ENCODE results near the gene TRAPPC12. TPM values are rescaled to one million over a fixed set of nuclear protein-coding genes. Genes with fewer than 3 reads are reported as not detected.

The TRAPPC12 gene
- total RNA-seq, 3 donors from 2014 or later (not counting 1 experiment from before 2014, with no cell fraction given): 65.1 to 92.6 (median 86.7) TPM

DNA sequence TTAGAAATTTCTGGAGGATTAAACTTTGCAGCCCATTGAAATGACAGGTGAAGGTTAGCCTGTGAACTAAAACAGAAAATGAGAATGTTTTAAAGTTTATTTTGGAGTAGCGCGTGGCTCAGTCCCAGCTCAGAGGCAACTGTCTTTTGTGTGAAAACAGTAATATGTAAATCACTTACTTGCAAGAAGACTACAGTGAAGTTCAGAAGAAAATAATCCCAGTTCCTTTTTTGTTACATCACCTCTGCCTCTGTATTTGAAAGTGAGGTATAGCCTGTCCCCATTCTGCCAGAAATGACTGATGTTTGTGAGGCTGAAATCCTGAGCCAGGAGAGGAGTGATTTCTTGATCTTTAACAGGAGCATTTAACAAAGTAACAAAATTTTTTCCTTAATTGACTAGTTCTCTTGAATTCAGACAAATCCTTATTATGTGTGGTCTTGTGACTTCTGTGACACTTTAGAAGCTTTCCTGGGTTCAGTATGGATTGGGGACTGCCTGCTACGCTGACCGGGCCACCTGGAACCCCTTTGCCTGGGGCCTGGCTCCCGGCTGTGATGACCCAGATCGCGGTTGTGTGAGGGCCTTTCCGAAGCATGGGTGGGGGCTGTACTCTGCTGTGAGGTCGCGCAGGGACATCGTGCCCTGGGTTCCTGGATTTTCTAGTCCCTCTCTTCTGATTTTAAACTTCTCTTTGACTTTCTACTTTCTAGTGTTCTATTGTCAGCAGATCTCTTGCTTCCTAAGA lies 24.3 kb downstream of the TRAPPC12 start:
- ATAC-seq (no peak), DNase-seq (no peak)
- Histone ChIP-seq H3K4me1 (ENCODE audit: control insufficient read depth, insufficient read depth, low read length) (no peaks in the 10 kb centered on the region), H3K4me3 (ENCODE audit: low read length) (no peak overlapping the region), H3K27ac (ENCODE audit: low read length) (no peak overlapping the region), H3K36me3 (ENCODE audit: control insufficient read depth, insufficient read depth, low read length) (peaks cover 29% of the 10 kb centered on the region), H3K9me3 (ENCODE audit: control insufficient read depth, insufficient read depth, low read length) (no peaks in the 10 kb centered on the region), H3K27me3 (ENCODE audit: control insufficient read depth, insufficient read depth, low read length) (no peaks in the 10 kb centered on the region)
- Mint-ChIP-seq H3K4me1 (peaks cover 28 to 29% of the 10 kb centered on the region in 2 donors), H3K27me3 (ENCODE audit: low read depth in 2 of 2) (no peaks in the 10 kb centered on the region), H3K9me3 (no peaks in the 10 kb centered on the region), H3K36me3 (no peaks in the 10 kb centered on the region), H3K27ac (no peak overlapping the region), H3K4me3 (no peak overlapping the region)
- TF ChIP-seq, protein P1, sequence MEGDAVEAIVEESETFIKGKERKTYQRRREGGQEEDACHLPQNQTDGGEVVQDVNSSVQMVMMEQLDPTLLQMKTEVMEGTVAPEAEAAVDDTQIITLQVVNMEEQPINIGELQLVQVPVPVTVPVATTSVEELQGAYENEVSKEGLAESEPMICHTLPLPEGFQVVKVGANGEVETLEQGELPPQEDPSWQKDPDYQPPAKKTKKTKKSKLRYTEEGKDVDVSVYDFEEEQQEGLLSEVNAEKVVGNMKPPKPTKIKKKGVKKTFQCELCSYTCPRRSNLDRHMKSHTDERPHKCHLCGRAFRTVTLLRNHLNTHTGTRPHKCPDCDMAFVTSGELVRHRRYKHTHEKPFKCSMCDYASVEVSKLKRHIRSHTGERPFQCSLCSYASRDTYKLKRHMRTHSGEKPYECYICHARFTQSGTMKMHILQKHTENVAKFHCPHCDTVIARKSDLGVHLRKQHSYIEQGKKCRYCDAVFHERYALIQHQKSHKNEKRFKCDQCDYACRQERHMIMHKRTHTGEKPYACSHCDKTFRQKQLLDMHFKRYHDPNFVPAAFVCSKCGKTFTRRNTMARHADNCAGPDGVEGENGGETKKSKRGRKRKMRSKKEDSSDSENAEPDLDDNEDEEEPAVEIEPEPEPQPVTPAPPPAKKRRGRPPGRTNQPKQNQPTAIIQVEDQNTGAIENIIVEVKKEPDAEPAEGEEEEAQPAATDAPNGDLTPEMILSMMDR (IDR thresholded peaks at IDR 0.05): no peak
- 96% methylated on average over 11 of the region's 11 CpGs for WGBS (ENCODE audit: insufficient coverage)
- intact Hi-C loops (cut with micrococcal nuclease): no loop called here

DNA sequence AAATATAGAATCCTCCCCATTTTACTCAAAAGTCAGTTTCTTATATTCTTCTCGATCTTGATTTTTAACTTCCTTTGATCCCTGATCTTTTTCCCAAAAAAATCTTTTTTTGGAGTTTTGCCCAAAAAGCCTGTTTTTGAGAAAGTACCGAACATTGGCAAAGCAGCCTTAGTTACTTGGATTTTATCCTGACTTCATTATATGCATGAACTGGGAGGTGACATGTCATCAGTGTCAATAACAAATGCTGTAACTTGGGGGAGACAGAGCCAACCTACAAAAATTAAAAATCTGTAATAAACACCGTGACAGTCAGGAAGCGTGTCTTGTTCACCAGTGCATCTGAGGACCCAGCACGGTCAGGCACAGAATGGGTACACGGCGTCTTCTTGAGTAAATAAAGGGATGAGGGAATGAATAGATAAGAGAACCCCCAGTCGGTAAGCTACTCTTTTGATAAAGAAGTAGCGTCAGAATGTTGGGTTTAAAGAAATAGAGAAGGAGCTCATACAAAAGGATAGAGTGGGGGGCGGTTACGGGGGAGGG lies 24.9 kb downstream of the TRAPPC12 start:
- Histone ChIP-seq H3K27ac (ENCODE audit: low read length) (no peak overlapping the region), H3K36me3 (ENCODE audit: control insufficient read depth, insufficient read depth, low read length) (peaks cover 29% of the 10 kb centered on the region), H3K9me3 (ENCODE audit: control insufficient read depth, insufficient read depth, low read length) (no peaks in the 10 kb centered on the region), H3K27me3 (ENCODE audit: control insufficient read depth, insufficient read depth, low read length) (no peaks in the 10 kb centered on the region), H3K4me1 (ENCODE audit: control insufficient read depth, insufficient read depth, low read length) (no peaks in the 10 kb centered on the region), H3K4me3 (ENCODE audit: low read length) (no peak overlapping the region)
- Mint-ChIP-seq H3K4me3 (no peak overlapping the region), H3K4me1 (peaks cover 26 to 28% of the 10 kb centered on the region in 2 donors), H3K36me3 (no peaks in the 10 kb centered on the region), H3K27me3 (ENCODE audit: low read depth in 2 of 2) (no peaks in the 10 kb centered on the region), H3K27ac (no peak overlapping the region), H3K9me3 (no peaks in the 10 kb centered on the region)
- TF ChIP-seq, protein P1 (IDR thresholded peaks at IDR 0.05): no peak
- ATAC-seq (no peak), DNase-seq (no peak)
- WGBS (ENCODE audit: insufficient coverage): 97% methylated on average over 11 of the region's 11 CpGs
- intact Hi-C loops (cut with micrococcal nuclease): no loop called here

DNA sequence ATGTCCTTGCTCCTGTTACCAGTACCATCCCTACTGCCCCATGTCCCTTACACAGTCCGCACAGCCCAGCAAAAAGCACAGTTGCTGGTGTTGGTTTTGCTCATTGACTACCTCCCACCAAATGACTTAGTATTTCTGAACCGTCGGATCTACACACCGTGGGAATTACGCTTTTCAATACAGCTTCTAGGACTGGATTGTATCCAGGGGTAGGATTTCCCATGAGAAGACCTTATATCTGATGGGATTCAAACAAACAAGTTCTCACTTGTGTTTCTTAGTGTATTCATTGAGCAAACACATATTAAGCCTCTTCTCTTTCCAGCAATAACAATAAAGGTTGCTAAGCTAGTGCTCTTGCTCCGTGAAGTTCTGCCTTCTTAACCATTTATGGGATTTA lies 25.8 kb downstream of the TRAPPC12 start:
- TF ChIP-seq, protein P1 (IDR thresholded peaks at IDR 0.05): no peak
- Histone ChIP-seq H3K4me1 (ENCODE audit: control insufficient read depth, insufficient read depth, low read length) (no peaks in the 10 kb centered on the region), H3K27me3 (ENCODE audit: control insufficient read depth, insufficient read depth, low read length) (no peaks in the 10 kb centered on the region), H3K36me3 (ENCODE audit: control insufficient read depth, insufficient read depth, low read length) (peaks cover 29% of the 10 kb centered on the region), H3K27ac (ENCODE audit: low read length) (no peak overlapping the region), H3K4me3 (ENCODE audit: low read length) (no peak overlapping the region), H3K9me3 (ENCODE audit: control insufficient read depth, insufficient read depth, low read length) (no peaks in the 10 kb centered on the region)
- Mint-ChIP-seq H3K27me3 (ENCODE audit: low read depth in 2 of 2) (no peaks in the 10 kb centered on the region), H3K27ac (no peak overlapping the region), H3K9me3 (no peaks in the 10 kb centered on the region), H3K36me3 (no peaks in the 10 kb centered on the region), H3K4me3 (no peak overlapping the region), H3K4me1 (peaks cover 27 to 29% of the 10 kb centered on the region in 2 donors)
- intact Hi-C loops (cut with micrococcal nuclease): no loop called here
- no peak for DNase-seq
- no peak for ATAC-seq
- WGBS (ENCODE audit: insufficient coverage): 92% methylated on average over 5 of the region's 6 CpGs

Data from natural killer cell (primary cell).